ENCODE data around the gene LDAH. TPM values are rescaled to one million over a fixed set of nuclear protein-coding genes. Genes with fewer than 3 reads are reported as not detected.

The LDAH gene
- polyA plus RNA-seq, 2 of the 4 experiments (the other 2 are of a cell fraction): 29.6 to 42.4 TPM

- Histone ChIP-seq H3K4me1 (no peaks in the 10 kb centered on the region), H3K9me3 (no peaks in the 10 kb centered on the region), H3K4me2 (no peak overlapping the region), H3K4me3 (no peak overlapping the region), H3K27ac (no peak overlapping the region)
- ATAC-seq (peak in 1 of 2 experiments; percentile 32; a peak in 1 of 6 replicates), FAIRE-seq (no peak), DNase-seq (ENCODE audit: low read depth in 1 of 2, low spot score in 1 of 2) (no peak)
- 4% methylated on average over 2 of the region's 2 CpGs for WGBS (ENCODE audit: missing lambda C conversion rate)
- TF ChIP-seq REST (IDR thresholded peaks at IDR 0.05): no peak
- no peak for TF ChIP-seq HEYL (CRISPR knock-in tag; IDR thresholded peaks at IDR 0.05)
- no peak for TF ChIP-seq ATOH8 (CRISPR knock-in tag; IDR thresholded peaks at IDR 0.05; ENCODE audit: low read depth)
- TF ChIP-seq ELK1 (IDR thresholded peaks at IDR 0.05; ENCODE audit: low read depth, low read length): no peak
- no peak for TF ChIP-seq FOXS1 (CRISPR knock-in tag; IDR thresholded peaks at IDR 0.05)
- no peak for TF ChIP-seq FOSB (CRISPR knock-in tag; IDR thresholded peaks at IDR 0.05)
- no peak for TF ChIP-seq PBX3 (IDR thresholded peaks at IDR 0.05)
- TF ChIP-seq ZSCAN20 (CRISPR knock-in tag; IDR thresholded peaks at IDR 0.05): no peak
- no peak for TF ChIP-seq RFX5 (IDR thresholded peaks at IDR 0.05)
- no peak for TF ChIP-seq RCOR1 (IDR thresholded peaks at IDR 0.05; ENCODE audit: low read depth, low read length)
- no peak for TF ChIP-seq HOXB13 (CRISPR knock-in tag; IDR thresholded peaks at IDR 0.05; ENCODE audit: low read depth)
- no peak for TF ChIP-seq CTCF (IDR thresholded peaks at IDR 0.05)
- no peak for TF ChIP-seq E2F6 (IDR thresholded peaks at IDR 0.05; ENCODE audit: borderline replicate concordance, low read depth)
- TF ChIP-seq CEBPB (IDR thresholded peaks at IDR 0.05): no peak
- TF ChIP-seq NR3C1 (IDR thresholded peaks at IDR 0.05): no peak
- no peak for TF ChIP-seq KDM1A (IDR thresholded peaks at IDR 0.05; ENCODE audit: low read depth)
- no peak for TF ChIP-seq HOXB5 (CRISPR knock-in tag; IDR thresholded peaks at IDR 0.05)
- ChIA-PET POLR2A (no interaction called here), CTCF (no interaction called here)
Observed at GRCh38 chr2:20868377-20868776, 45.5 kb upstream of the LDAH start.

- Histone ChIP-seq H3K4me3 (no peak overlapping the region), H3K4me2 (no peak overlapping the region), H3K9me3 (no peaks in the 10 kb centered on the region), H3K4me1 (no peaks in the 10 kb centered on the region), H3K27ac (no peak overlapping the region)
- ChIA-PET POLR2A (no interaction called here), CTCF (no interaction called here)
- peak; percentile 13 for FAIRE-seq
- ATAC-seq: no peak
- TF ChIP-seq HEYL (CRISPR knock-in tag; IDR thresholded peaks at IDR 0.05): no peak
- no peak for TF ChIP-seq KDM1A (IDR thresholded peaks at IDR 0.05; ENCODE audit: low read depth)
- no peak for TF ChIP-seq RARB (CRISPR knock-in tag; IDR thresholded peaks at IDR 0.05)
- TF ChIP-seq FOSB (CRISPR knock-in tag; IDR thresholded peaks at IDR 0.05): no peak
- TF ChIP-seq RNF2 (IDR thresholded peaks at IDR 0.05; ENCODE audit: borderline replicate concordance, low read depth): no peak
- no peak for TF ChIP-seq POLR2A (IDR thresholded peaks at IDR 0.05; ENCODE audit: low read length)
- no peak for TF ChIP-seq GATA3 (IDR thresholded peaks at IDR 0.05; ENCODE audit: borderline replicate concordance)
- no peak for TF ChIP-seq ZC3H11A (IDR thresholded peaks at IDR 0.05)
- no peak for TF ChIP-seq EP300 (IDR thresholded peaks at IDR 0.05)
- no peak for TF ChIP-seq ZNF302 (CRISPR knock-in tag; IDR thresholded peaks at IDR 0.05)
- DNase-seq (ENCODE audit: low read depth in 1 of 2, low spot score in 1 of 2): no peak
- 8% methylated on average over 6 of the region's 6 CpGs for WGBS (ENCODE audit: missing lambda C conversion rate)
Observed at GRCh38 chr2:20862850-20863249, 39.9 kb upstream of the LDAH start.

Measured in A549 (cell line).